Activated T-helper 1 cell treated with anti-CD3 and anti-CD28 coated beads, Interleukin-2, amount 50 U/mL, for 16 hours (primary cell): Measurements from ENCODE around the gene ROBO1.
"Not testable (repeated sequence)": the region's sequence is repeated elsewhere in the genome, so short reads cannot be mapped to it uniquely, and the experiment has no call there.

ENCODE experiments used
- DNase-seq, 2 donors: peaks; one replicate each; pipeline ENCODE4 v3.0.0-alpha.2; 2020; ENCODE audit warnings: low read depth in 1 of 2, low spot score in 1 of 2

Gene ROBO1

GRCh38 chr3:78887547-78888011 lies 880.2 kb downstream of the ROBO1 start:
- no peak for DNase-seq

GRCh38 chr3:78887029-78887428 lies 880.8 kb downstream of the ROBO1 start:
- DNase-seq = no peak

GRCh38 chr3:78884567-78884966 lies 883.2 kb downstream of the ROBO1 start:
- not testable (repeated sequence) for DNase-seq

- DNase-seq = no peak
Observed at GRCh38 chr3:78882251-78882650, 885.5 kb downstream of the ROBO1 start.

- DNase-seq = no peak
Observed at GRCh38 chr3:78881501-78881900, 886.3 kb downstream of the ROBO1 start.

- no peak for DNase-seq
Observed at GRCh38 chr3:78880603-78881461, 887.0 kb downstream of the ROBO1 start.

- DNase-seq = no peak
Observed at GRCh38 chr3:78879295-78879860, 888.4 kb downstream of the ROBO1 start.

- DNase-seq = no peak
Observed at GRCh38 chr3:78878789-78879188, 889.0 kb downstream of the ROBO1 start.

GRCh38 chr3:78878011-78878410 lies 889.8 kb downstream of the ROBO1 start:
- DNase-seq = no peak

- no peak for DNase-seq
Observed at GRCh38 chr3:78875851-78876250, 891.9 kb downstream of the ROBO1 start.

- no peak for DNase-seq
Observed at GRCh38 chr3:78875436-78875835, 892.4 kb downstream of the ROBO1 start.

GRCh38 chr3:78873641-78874040 lies 894.2 kb downstream of the ROBO1 start:
- DNase-seq = no peak

GRCh38 chr3:78872195-78872594 lies 895.6 kb downstream of the ROBO1 start:
- DNase-seq = no peak

- no peak for DNase-seq
Observed at GRCh38 chr3:78871048-78871447, 896.8 kb downstream of the ROBO1 start.

GRCh38 chr3:78870484-78870883 lies 897.3 kb downstream of the ROBO1 start:
- DNase-seq = no peak

- no peak for DNase-seq
Observed at GRCh38 chr3:78868570-78868969, 899.2 kb downstream of the ROBO1 start.

GRCh38 chr3:78867409-78868372 lies 900.1 kb downstream of the ROBO1 start:
- DNase-seq = no peak

GRCh38 chr3:78863306-78864203 lies 904.2 kb downstream of the ROBO1 start:
- DNase-seq = no peak

- no peak for DNase-seq
Observed at GRCh38 chr3:78861156-78861555, 906.6 kb downstream of the ROBO1 start.

- no peak for DNase-seq
Observed at GRCh38 chr3:78860567-78860966, 907.2 kb downstream of the ROBO1 start.
